ENCODE measurements around the gene CBX2.

Gene CBX2

GRCh38 chr17:79777894-79778503 is at the start of gene CBX2:
TSS of gene CBX2 (plus strand) at chr17:79778148. CDS start at chr17:79778236, 88 bp downstream.
- DNase-seq: peak; percentile 87

GRCh38 chr17:79728169-79728907 is 49.6 kb upstream of the CBX2 start:
- peak; percentile 84 for DNase-seq

- no peak for DNase-seq
Observed at GRCh38 chr17:79728908-79729471, 49.0 kb upstream of the CBX2 start.

DNA sequence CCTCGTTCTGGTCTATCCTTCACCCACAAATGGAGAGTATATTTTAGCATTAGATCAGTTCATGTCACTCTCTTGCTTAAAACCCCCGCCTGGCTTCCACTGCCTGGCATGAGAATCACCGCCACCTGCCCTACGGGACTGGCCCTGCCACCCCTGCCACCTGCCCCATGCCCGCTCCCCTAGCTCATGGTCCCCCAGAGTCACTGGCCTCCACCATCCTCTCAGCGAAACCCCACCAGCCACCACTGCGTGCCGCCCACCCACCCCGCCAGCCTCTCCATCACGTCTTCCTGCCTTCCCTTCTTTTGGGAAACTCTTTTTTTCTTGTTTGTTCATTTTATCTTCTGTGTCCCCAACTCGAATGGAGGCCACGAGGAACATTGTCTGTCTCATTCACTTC is 48.2 kb upstream of the CBX2 start:
- no peak for DNase-seq

- no peak for DNase-seq
Observed at GRCh38 chr17:79730437-79730768, 47.5 kb upstream of the CBX2 start.

DNA sequence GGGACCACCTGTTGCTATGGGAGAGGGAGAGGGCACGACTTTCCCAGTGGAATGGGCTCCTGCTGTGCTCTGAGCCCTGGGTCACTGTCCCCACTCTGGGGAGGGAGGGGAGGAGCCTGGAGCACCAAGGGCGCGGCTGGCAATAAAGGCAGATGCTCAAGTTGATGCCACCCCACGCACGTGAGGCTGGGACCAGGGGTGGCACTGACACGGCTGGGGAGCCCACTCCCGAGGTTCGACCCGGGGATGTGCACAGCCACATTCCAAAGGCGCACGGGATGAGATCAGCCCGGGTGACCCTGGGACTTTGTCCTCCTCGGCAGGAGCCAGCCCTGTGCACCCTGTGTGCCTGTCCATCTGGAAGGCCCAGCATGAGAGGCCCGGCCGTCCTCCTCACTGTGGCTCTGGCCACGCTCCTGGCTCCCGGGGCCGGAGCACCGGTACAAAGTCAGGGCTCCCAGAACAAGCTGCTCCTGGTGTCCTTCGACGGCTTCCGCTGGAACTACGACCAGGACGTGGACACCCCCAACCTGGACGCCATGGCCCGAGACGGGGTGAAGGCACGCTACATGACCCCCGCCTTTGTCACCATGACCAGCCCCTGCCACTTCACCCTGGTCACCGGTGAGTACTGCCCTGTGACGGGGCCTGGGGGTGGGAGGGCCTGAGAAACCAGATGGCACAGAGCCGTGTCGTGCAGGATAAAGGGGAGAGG is 47.0 kb upstream of the CBX2 start, which contains the start of gene ENPP7:
Gene ENPP7, plus strand, starts transcription at position 175 of the 715 bp plus-strand sequence. Its CDS starts 197 bp downstream, at position 372.
- no peak for DNase-seq

- DNase-seq: no peak
Observed at GRCh38 chr17:79732254-79732653, 45.7 kb upstream of the CBX2 start.

GRCh38 chr17:79732804-79733691 is 44.9 kb upstream of the CBX2 start:
- DNase-seq: no peak

GRCh38 chr17:79733692-79734070 is 44.3 kb upstream of the CBX2 start:
- DNase-seq: no peak

DNA sequence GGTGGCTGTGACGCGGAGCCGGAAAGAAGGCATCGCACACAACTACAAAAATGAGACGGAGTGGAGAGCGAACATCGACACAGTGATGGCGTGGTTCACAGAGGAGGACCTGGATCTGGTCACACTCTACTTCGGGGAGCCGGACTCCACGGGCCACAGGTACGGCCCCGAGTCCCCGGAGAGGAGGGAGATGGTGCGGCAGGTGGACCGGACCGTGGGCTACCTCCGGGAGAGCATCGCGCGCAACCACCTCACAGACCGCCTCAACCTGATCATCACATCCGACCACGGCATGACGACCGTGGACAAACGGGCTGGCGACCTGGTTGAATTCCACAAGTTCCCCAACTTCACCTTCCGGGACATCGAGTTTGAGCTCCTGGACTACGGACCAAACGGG is 42.9 kb upstream of the CBX2 start:
- DNase-seq: no peak

DNA sequence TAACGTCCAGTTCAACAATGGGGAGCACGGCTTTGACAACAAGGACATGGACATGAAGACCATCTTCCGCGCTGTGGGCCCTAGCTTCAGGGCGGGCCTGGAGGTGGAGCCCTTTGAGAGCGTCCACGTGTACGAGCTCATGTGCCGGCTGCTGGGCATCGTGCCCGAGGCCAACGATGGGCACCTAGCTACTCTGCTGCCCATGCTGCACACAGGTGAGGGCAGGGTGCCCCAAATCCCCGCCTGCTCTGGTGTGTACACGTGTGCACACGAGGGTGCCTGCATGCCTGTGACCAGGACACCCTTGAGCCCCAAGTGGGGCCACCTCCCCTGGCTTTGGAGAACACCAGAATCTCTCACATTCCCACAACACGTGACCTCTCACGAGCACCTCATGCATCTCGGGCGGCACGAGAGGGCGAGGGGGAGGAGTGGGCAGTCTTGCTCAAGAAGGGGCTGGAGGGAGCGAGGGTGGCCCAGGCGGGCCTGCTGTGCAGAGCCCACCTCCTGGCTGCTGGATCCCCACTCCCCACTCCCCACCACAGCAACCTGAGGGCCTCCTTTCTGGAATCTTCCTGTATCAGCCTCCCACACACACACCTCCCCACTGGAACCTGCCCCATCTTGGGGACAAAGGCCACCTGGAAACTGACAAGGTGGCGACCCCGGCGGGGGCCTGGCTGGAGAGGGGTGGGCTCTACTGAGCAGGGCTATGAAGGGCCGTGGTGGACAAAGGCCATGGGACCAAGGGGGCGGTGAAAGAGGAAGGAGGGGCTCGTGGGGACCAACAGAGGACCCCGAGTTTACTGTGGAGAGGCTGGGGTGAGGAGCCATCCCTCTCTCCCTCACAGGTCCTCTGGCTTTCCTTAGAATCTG is 40.7 kb upstream of the CBX2 start:
- no peak for DNase-seq

DNA sequence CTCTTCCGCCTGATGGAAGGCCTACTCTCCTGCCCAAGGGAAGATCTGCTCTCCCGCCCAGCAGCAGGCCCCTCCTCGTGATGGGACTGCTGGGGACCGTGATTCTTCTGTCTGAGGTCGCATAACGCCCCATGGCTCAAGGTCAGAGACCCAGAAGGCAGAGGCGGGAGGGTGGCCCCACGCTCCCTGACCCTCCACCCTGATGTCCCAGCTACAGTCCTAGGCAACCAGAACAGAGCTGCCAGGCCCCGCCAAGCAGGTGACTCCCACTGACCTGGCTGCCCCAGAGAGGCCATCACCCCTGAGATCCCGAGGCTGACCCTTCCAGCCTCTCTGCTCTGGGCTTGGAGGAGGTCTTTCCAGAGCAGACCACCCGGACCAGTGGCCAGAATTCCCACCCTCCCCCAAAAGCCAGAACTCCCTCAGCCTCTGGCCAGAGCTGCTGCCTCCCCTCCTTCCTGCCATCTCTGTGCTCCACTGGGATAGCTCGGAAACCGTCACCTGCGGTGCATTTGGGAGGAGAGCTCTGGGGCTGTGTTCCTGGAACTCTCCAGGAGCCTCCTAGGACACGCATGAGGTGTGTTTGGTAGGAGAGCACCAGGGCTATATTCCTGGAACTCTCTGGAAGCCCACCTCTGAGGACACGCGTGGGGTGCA is 39.9 kb upstream of the CBX2 start:
- DNase-seq: no peak

DNA sequence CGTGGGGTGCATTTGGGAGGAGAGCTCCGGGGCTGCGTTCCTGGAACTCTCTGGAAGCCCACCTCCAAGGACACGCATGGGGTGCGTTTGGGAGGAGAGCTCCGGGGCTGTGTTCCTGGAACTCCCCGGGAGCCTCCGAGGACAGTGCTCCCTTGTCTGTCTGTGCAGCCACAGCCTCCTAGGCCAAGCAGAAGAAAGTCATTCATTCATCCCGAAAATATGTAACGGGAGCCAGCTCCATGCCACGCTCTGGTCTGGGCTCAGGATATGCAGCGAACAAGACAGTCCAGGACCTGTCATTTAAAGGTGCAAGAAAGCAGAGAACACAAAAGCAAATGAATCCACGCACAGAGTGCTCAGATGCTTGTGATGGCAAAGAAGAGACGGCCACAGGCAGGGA is 39.3 kb upstream of the CBX2 start:
- no peak for DNase-seq

DNA sequence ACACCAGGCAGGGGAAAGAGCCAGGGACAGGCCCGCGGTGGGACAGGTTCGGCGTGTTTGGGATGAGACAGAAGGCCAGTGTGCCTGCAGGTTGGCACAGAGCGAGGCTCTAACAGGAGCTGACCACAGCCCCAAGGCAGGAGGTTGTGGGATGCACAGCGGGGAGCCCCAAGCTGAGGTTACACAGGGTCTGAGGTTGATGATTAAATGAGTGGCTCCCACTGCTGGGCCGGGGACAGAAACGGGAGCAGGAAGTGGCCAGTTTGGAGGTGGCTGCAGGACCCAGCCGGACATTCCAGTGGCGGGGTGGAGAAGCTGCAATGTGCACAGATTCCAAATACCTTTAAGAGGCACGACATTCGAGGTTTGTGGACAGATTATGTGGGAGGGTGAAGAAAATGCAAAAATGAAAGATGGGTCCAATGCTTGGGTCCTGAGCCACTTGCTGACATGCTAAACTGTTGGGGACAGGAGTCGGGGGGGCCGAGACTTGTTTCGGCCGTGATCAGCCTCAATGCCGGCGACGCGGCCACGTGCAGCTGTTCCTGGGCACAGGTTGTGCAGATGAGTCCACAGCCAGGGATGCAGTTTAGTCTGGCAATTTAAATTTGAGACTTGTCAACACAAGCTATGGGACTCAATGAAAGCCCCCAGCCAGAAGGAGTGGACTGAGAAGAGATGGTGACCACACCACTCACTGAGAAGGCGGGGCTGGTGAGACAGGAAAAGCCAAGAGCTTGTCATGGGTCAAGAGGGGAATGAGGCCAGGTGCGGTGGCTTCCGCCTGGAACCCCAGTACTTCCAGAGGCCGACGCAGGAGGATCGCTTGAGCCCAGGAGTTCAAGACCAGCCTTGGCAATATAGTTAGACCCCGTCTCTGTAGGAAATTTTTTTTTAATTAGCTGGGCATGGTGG is 38.5 kb upstream of the CBX2 start:
- no peak for DNase-seq

DNA sequence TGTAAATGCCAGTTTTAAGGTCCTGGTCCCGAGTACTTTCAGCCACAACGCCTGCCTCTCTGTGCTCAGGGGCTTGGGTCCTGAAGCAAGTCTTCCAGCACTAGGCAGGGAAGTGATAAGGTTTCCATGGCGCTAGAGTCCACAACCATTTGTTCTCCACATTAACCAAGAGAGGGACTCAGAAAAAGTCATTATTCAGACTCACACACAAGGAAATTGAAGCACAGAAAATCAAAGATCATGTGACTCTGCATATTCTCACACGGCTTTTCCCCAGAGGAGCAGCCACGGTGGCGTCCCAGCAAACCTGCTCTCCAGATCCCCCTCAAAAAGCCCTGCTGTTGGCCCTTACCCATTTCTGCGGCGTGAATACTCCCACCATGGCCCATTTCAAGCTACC is 37.5 kb upstream of the CBX2 start:
- DNase-seq: peak; percentile 42

- no peak for DNase-seq
Observed at GRCh38 chr17:79741401-79741750, 36.6 kb upstream of the CBX2 start.

- DNase-seq: peak; percentile 73
Observed at GRCh38 chr17:79741751-79742588, 36.0 kb upstream of the CBX2 start.

- no peak for DNase-seq
Observed at GRCh38 chr17:79742589-79742918, 35.4 kb upstream of the CBX2 start.

- DNase-seq: no peak
Observed at GRCh38 chr17:79742951-79743476, 34.9 kb upstream of the CBX2 start.

Measured in DMS53 (cell line).